Hematopoietic multipotent progenitor cell treated with erythropoietin and hydrocortisone succinate and interleukin-3 and kit ligand, for 4 days (in vitro differentiated cells): Measurements from ENCODE around the gene ATP8B3.
"Not testable (repeated sequence)": the region's sequence is repeated elsewhere in the genome, so short reads cannot be mapped to it uniquely, and the experiment has no call there.

Source experiments
- DNase-seq: peaks from one replicate; pipeline ENCODE4 v3.0.0-alpha.2; 2015

Gene ATP8B3

DNA sequence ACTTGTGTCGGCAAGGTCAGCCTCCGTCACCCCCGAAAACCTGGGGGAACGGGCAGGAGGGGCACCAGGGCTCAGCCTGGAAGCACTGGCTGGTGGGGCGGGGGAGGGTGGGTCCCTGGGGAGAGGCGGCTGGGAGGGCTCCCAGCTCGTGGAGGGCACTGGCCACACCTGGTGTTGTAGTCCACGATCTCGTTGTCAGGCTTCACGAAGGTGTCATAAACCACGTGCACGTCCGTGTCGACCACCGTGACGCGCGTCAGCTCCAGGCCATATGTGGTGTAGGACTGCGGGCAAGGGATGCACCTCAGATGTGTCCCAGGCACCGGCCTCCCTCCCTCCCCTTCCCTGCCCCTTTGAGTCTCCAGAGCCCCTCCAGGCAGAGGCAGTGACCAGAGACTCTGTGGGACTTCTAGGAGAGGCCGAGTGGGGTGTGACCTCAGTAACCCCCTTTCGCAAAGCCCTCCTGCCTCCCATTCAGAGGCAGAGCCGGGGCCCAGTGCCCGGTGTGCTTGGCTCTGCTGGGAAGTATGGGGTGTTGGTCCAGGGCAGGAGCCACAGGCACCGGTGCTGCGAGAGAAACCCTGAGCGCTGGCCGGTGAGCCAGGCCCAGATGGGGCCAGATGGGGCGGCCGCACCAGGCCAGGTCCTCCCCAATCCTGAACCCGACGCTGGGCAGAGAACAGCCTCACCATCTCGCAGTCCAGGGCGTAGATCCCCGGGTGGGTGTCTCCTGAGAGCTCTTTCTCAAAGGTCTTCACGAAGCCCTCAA is 4.6 kb upstream of the ATP8B3 start:
- DNase-seq: no peak

- no peak for DNase-seq
Observed at GRCh38 chr19:1815605-1816529, 3.8 kb upstream of the ATP8B3 start.

DNA sequence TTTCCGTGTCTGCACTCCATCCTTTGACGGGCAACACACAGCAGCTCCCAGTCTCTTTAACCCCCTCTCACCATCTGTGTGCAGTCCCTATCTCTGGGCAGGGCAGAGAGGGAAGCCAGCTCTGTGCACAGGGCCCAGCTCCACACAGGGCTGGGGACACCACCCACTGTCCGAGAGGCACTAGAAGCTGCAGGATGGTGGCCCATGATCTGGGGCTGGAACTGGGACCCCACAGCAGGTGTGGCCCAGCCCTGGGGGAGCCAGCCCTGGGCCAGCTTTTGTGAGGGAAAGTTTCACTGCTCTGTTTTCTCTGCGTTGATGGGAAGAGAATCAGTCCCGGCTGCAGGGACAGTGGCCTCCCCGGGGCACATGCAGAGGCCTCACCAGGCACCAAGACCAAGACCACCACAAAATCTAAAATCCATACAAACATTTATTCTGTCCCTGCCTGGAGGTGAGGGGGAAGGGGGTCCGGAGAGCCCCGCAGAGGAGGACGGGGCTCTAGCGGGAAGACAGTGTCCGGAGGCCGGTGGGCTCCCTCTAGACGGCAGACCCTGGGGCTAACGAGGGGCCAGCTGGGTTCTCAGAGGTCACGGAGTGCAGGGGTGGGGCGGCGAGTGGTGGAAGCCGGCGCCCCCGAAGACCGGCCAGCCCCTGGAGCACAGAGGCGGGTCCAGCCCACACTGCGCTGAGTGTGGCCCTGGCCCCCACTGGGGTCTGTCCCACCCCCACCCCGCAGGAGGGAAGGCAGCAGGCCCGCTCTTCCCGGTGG is 2.9 kb upstream of the ATP8B3 start:
- no peak for DNase-seq

GRCh38 chr19:1814391-1814790 is 2.3 kb upstream of the ATP8B3 start:
- no peak for DNase-seq

DNA sequence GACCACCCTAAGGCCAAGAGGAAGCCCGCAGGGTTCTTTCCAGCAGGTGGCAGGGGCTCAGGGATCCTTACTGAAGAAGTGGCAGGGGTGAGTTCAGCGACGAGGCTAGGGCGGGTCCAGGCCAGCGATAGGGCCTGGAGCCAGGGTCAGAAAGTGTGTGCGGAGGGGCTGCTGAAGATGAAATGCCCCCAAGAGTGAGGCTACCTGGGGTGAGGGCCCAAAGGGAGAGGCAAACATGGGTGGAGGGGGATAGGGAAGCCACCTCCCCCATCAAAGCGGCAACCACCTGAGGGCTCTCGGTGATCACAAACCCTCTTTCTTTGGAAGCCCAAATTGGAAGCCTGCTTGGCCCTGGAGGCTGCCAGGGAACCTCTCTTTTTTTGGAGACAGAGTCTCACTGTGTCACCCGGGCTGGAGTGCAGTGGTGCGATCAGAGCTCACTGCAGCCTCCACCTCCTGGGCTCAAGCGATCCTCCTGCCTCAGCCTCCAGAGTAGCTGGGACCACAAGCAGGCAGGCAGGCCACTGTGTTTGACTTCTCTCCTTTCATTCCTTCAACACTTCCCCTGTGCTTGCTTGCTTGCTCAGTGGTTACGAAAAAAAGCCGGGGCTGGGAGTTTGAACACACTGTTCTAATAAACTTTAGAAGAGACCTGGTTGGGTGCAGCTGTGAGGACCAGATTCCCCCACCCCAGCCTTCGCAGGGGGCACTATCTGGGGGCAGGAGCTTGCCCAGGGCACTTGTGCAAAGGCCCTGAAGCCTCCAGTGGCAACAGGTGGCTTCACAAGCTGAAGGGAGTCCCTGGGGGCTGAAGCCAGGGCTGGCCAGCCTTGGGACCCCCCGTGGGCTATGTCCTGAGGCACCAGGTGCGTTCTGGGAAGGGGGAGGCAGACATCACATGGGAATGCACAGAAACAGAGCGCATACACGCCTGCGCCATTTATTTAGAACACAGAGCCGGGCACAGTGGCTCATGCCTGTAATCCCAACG is 1.4 kb upstream of the ATP8B3 start:
- no peak for DNase-seq

DNA sequence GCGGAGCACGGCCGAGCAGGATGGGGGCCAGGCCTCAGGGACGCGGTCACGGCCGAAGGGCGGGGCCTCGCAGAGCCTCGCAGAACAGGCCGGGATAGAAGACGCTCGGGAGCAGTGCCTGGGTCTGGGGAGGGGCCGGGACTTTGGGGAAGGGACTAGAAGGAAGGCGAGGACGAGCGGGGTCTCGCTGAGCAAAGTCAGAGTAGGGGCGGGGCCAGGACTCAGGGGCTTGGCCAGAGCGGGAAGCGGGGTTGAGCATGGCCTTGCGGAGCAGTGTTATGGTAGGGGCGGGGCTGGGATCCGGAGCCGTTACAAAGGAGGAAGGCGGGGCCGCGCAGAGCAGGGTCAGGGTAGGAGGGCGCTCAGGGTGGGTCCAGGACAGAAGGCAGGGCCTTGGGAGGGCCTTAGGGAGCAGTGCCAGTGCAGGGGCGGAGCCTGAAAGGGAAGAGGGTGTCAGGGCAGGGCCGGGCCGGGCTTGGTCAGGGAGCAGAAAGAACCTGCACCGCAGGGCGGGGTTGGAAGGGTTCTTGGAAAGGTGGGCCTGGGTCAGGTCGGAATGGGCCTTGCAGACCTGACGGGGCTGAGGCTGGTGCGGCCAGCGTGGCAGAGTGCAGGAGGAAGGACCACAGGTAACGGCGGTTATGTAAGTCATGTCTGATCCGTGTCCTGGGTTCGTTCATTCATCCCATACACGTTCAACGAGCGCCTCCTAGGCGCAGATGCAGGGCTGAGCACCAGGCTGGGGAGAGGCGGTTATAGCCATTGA is 533 bp upstream of the ATP8B3 start:
- DNase-seq: peak; percentile 100

GRCh38 chr19:1811472-1811894 is 593 bp downstream of the ATP8B3 start:
- peak; percentile 59 for DNase-seq

DNA sequence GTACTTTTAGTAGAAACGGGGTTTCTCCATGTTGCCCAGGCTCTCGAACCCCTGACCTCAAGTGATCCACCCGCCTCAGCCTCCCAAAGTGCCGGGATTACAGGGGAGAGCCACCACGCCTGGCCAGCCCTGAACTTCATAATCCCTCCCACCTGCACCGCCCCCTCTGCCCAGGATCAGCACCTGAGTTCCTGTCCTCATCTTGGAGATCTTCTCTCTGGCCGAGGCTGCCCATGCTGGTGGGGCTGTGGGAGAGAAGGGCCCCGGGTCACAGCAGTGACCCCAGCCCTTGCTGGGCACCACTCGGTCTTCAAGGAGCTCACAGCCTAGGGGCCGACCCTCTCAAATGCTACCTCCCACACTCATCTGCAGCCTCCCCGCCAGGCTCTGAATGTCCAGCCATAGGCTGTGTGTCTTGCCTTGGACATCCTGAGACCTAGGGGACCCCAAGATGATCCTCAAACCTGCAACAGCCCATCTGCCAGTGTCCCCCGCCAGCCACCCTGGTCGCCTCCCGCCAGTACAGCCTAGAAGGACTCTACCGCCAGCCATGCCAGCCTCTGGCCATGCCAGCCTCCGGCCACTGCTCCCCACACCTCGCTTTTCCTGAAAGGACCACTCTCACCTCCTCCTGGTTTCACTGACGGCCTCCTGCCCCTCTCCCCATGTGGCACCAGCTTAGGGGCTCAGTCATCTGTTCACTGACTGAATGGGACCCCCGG is 1.5 kb downstream of the ATP8B3 start:
- DNase-seq: no peak

- DNase-seq: no peak
Observed at GRCh38 chr19:1809678-1810077, 2.4 kb downstream of the ATP8B3 start.

DNA sequence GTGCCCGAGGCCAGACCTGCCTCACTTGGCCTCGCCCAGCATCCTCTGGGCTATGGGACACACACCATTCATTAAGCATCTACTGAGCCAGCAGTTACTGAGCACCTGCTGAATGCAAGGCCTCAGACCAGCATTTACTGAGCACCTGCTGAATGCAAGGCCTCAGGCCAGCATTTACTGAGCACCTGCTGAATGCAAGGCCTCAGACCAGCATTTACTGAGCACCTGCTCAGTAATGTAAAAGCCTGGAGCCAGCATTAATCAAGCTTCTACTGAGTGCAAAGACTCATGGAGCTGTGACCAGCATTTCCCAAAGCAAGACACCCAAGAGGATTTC is 3.7 kb downstream of the ATP8B3 start:
- DNase-seq: no peak

GRCh38 chr19:1807695-1808394 is 4.2 kb downstream of the ATP8B3 start:
- DNase-seq: no peak

DNA sequence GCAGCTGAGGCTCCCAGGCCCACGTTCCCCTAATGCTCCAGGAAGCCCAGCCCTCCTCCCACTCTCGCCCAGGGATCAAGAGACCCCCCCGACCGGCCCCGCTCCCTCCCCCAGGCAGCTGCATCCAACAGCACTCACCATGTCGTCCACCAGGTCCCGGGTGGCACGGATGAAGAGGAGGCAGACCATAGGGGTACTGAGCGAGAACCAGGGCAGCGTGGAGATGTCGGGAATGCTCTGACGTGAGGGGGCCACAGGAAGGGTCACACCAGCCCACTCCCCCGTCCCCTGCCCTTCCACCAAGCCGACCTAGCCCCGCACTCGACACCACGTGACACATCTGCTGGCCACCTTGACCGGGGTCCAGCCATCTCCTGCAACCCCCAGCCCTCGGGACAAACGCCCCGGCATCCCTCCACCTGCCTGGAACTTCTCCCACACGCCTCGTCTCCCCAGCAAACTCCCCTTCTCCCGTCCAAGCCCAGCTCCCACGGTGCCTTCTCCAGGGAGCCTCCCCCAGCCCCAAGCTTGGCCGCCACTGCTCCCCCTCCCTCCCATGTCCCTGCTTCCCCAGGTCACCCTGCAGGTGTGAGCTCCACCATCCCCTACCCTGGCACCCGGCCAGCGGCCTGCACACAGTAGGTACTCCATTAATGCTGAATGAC is 4.9 kb downstream of the ATP8B3 start:
- no peak for DNase-seq

- no peak for DNase-seq
Observed at GRCh38 chr19:1806184-1807029, 5.7 kb downstream of the ATP8B3 start.

GRCh38 chr19:1805401-1806183 is 6.5 kb downstream of the ATP8B3 start:
- DNase-seq: no peak

- DNase-seq: no peak
Observed at GRCh38 chr19:1804858-1805257, 7.2 kb downstream of the ATP8B3 start.

- no peak for DNase-seq
Observed at GRCh38 chr19:1799695-1800342, 12.3 kb downstream of the ATP8B3 start.

GRCh38 chr19:1797313-1797712 is 14.8 kb downstream of the ATP8B3 start:
- DNase-seq: not testable (repeated sequence)
